Cardiac fibroblast (primary cell): ENCODE data around the gene NELL2.

Experiments
- DNase-seq, 2 donors: peaks; one replicate each; pipeline versions ENCODE4 v3.0.0 to v3.0.0-alpha.2; 2010; ENCODE audit warnings: low read depth in 2 of 2
- H3K4me3 ChIP-seq, 2 donors: replicated peaks in 1 of 2; 1 replicate in 1 of 2; 2 replicates in 1 of 2; pipeline ENCODE4 v1.5.1; 2011; ENCODE audit warnings: low read depth in 2 of 2, low read length in 2 of 2, mild to moderate bottlenecking in 2 of 2, moderate library complexity in 1 of 2
- TF ChIP-seq, protein P1 (sequence below): IDR thresholded peaks from one replicate; pipeline ENCODE4 v1.5.1; 2011; ENCODE audit warnings: low read depth, mild to moderate bottlenecking, low read length, inconsistent platforms

NELL2 gene

DNA sequence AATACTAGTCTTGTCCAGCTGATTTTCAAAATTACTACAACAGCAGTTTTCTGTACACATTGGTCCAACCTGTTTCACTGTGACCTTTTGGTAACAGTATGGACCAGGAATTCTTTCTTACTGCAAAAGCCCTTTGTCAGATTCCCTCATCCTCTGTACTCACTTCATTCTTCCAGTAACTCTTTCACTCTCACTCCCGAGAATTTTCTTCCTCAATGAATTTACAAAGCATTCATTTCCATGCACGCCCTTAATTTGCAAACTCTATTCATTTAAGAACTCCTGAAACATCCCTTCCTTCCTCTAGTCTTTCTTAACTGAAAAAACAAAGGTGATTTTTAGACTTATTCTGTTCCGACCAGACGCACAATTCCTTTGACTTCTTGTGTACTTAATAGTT is 238.2 kb downstream of the NELL2 start:
- no peak overlapping the region for H3K4me3 ChIP-seq
- TF ChIP-seq, protein P1, sequence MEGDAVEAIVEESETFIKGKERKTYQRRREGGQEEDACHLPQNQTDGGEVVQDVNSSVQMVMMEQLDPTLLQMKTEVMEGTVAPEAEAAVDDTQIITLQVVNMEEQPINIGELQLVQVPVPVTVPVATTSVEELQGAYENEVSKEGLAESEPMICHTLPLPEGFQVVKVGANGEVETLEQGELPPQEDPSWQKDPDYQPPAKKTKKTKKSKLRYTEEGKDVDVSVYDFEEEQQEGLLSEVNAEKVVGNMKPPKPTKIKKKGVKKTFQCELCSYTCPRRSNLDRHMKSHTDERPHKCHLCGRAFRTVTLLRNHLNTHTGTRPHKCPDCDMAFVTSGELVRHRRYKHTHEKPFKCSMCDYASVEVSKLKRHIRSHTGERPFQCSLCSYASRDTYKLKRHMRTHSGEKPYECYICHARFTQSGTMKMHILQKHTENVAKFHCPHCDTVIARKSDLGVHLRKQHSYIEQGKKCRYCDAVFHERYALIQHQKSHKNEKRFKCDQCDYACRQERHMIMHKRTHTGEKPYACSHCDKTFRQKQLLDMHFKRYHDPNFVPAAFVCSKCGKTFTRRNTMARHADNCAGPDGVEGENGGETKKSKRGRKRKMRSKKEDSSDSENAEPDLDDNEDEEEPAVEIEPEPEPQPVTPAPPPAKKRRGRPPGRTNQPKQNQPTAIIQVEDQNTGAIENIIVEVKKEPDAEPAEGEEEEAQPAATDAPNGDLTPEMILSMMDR = no peak
- no peak for DNase-seq

DNA sequence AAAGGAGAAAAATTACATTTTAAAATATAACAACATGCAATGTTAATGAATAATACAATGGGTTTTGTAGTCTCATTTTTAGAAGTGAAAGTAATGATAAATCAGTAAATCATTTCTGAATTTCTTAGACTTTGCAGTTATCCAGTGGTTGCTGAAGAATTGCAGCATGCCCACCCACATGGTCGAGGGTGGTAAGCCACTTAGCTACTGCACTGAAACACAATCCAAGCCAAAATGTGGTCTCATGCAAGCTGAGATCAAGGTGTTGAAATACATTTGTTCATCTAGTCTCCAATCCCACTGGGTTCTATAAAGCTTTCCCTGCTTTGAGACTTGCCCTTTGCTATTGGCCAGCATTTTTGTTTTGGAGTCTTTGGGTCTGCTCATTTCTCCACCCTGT is 247.9 kb downstream of the NELL2 start:
- DNase-seq = no peak
- TF ChIP-seq, protein P1 = no peak
- H3K4me3 ChIP-seq = no peak overlapping the region

DNA sequence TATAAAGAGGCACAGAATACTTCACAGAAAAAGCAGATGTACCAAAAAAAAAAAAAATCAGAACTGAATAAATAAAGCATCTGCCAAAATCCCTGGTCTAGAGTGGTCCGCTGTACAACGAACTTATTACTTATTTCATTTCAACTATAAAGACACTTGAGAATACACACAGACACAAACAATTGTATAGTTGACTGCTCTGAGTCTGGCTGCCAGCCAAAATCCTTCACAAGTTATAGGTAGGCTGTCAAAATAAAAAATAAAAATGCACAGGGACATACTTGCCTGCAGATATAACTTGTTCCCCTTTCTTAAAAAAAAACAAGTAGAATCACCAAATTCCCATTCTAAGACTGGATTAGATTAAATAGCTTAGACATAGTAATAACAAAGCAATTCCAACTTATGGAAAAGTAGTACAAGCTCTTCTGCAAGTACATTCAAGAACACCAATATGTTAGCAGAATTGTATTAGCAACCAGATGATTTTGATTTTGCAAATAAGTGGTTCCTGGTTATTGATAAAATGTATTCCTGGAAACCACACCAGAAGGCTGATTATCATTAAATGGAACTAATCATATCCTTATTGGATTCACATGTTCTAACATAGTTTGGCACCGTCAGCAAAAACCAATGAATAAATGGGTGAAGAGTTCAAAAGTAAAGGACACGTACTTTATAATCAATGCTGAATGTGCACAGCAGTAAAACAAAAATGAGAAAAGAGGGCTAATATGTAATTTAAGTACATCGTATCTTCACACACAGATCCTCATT is 248.5 kb downstream of the NELL2 start:
- no peak overlapping the region for H3K4me3 ChIP-seq
- TF ChIP-seq, protein P1 = no peak
- no peak for DNase-seq

DNA sequence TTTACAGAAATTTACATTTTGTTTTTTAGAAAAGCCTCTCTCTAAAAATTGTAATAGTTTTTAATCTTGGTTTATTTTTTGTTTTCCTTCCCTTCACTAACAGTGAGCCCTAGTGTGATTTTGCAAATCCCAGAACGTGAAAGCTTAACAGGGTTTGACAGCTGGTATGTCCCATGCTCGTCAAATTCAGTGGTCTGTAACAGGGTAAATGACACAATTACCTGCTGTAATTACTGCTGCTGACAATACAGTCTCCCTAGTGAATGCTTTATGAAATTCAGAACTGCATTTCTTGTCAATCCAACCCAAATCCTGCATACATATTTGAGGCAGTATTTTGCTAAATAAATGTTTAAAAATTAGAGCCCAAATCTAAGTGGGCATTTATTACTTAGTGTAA is 249.2 kb downstream of the NELL2 start:
- TF ChIP-seq, protein P1 = no peak
- no peak overlapping the region for H3K4me3 ChIP-seq
- no peak for DNase-seq

DNA sequence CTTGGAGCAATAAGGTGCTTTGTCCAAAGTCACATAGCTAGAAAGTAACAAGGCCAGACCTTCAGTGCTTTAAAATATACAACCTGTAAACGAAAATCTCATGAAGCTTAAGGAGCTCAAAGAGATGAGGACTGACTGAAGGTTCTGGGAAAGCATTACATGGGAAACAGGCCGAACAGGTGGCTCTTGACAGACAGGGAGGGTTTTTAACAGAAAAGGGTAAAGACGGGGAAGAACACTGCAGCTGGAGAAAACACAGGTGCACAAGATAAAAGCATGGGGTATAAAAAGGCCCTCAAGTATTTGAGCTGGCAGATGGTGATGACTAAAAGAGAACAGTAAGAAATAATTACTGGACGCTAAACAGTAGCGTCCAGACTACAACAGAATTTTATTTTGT is 257.2 kb downstream of the NELL2 start:
- TF ChIP-seq, protein P1 = no peak
- DNase-seq = no peak
- no peak overlapping the region for H3K4me3 ChIP-seq

DNA sequence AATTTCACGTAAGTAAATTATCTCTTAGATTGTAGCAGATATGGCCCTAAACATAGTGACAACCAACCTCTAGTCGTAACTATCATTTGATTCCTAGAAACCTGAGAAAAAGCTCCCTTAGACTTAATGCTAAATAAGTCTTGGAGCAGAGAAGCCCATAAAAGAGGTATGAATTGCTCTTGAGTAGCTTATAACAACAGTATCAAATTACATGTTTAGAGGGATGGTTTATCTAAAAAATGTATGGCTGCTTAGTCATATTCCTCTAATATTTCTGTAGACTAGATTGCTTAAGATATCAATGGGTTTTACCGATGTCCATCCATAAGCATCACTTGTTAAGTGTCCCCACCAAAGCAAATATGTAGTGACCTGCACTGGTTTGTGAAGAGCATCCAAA is 259.7 kb downstream of the NELL2 start:
- H3K4me3 ChIP-seq = no peak overlapping the region
- TF ChIP-seq, protein P1 = no peak
- DNase-seq = no peak

DNA sequence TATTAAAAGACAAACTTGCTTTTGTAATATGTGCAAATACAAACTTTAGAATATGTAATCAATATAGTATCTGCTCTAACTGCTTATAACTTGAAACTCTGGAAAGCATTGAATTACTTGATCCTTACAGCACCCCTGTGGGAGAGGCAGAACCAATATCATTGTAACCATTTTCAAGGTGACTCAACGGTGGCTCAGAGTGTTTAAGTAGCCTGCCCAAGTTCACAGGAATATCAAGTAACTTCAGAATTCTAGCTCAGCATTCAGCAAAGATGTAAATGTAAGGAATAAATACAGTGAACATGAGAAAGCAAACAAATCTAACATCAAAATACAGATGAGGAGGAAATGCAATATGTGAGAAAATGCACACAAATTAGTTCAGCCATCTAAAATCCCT is 264.6 kb downstream of the NELL2 start:
- no peak overlapping the region for H3K4me3 ChIP-seq
- TF ChIP-seq, protein P1 = no peak
- DNase-seq = no peak
